ENCODE measurements around the gene AMZ2. TPM values are rescaled to one million over a fixed set of nuclear protein-coding genes. Genes with fewer than 3 reads are reported as not detected.
"Not testable (repeated sequence)": the region's sequence is repeated elsewhere in the genome, so short reads cannot be mapped to it uniquely, and the experiment has no call there.

AMZ2 gene
- total RNA-seq (ENCODE audit: low replicate concordance) = 68.8 and 75.6 TPM in 2 replicates
- long read RNA-seq, transcript AMZ2-202 (7 exons, 2,402 nt) = major isoform, 24 of 66 reads
- long read RNA-seq, transcript AMZ2-203 (8 exons, 1,378 nt) = minor isoform, 14 of 66 reads
- long read RNA-seq, partial matches to known transcripts = 2 of 66 reads
- long read RNA-seq, other reads (novel, unspliced or antisense) = 21 of 66 reads

- peaks cover 17% of the 10 kb centered on the region for H3K4me1 Mint-ChIP-seq (ENCODE audit: unreplicated experiment)
Measured at GRCh38 chr17:68247445-68248198, at the start of gene AMZ2. AMZ2 (plus strand) TSS chr17:68248043; CDS start chr17:68250188, 2,145 bp downstream.

GRCh38 chr17:68198931-68199836, 48.7 kb upstream of the AMZ2 start:
- Mint-ChIP-seq H3K4me1 (ENCODE audit: unreplicated experiment) (peaks cover 10% of the 10 kb centered on the region), H3K4me3 (peak overlapping the region; percentile 68), H3K9me3 (no peaks in the 10 kb centered on the region), H3K27ac (peak overlapping the region; percentile 53), H3K36me3 (no peaks in the 10 kb centered on the region), H3K27me3 (peaks cover 83% of the 10 kb centered on the region)
- TF ChIP-seq, protein P1, sequence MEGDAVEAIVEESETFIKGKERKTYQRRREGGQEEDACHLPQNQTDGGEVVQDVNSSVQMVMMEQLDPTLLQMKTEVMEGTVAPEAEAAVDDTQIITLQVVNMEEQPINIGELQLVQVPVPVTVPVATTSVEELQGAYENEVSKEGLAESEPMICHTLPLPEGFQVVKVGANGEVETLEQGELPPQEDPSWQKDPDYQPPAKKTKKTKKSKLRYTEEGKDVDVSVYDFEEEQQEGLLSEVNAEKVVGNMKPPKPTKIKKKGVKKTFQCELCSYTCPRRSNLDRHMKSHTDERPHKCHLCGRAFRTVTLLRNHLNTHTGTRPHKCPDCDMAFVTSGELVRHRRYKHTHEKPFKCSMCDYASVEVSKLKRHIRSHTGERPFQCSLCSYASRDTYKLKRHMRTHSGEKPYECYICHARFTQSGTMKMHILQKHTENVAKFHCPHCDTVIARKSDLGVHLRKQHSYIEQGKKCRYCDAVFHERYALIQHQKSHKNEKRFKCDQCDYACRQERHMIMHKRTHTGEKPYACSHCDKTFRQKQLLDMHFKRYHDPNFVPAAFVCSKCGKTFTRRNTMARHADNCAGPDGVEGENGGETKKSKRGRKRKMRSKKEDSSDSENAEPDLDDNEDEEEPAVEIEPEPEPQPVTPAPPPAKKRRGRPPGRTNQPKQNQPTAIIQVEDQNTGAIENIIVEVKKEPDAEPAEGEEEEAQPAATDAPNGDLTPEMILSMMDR (conservative IDR thresholded peaks at IDR 0.05) = no peak
- DNase-seq (ENCODE audit: extremely low spot score, unreplicated experiment) = no peak

More at GRCh38 chr17:68247445-68248198, at the start of gene AMZ2:
- DNase-seq (ENCODE audit: extremely low spot score, unreplicated experiment) = peak; percentile 98
- no peaks in the 10 kb centered on the region for H3K27me3 Mint-ChIP-seq
- TF ChIP-seq, protein P1 (conservative IDR thresholded peaks at IDR 0.05) = no peak
- H3K36me3 Mint-ChIP-seq = no peaks in the 10 kb centered on the region
- H3K27ac Mint-ChIP-seq = peak within 1 kb of the TSS; percentile 92
- peak within 1 kb of the TSS; percentile 92 for H3K4me3 Mint-ChIP-seq
- H3K9me3 Mint-ChIP-seq = no peaks in the 10 kb centered on the region

- peak overlapping the region; percentile 68 for H3K4me3 Mint-ChIP-seq
- peak; percentile 65 for DNase-seq (ENCODE audit: extremely low spot score, unreplicated experiment)
- H3K27me3 Mint-ChIP-seq = peaks cover 74% of the 10 kb centered on the region
- H3K27ac Mint-ChIP-seq = peak overlapping the region; percentile 53
- no peaks in the 10 kb centered on the region for H3K36me3 Mint-ChIP-seq
- H3K9me3 Mint-ChIP-seq = no peaks in the 10 kb centered on the region
- TF ChIP-seq, protein P1 (conservative IDR thresholded peaks at IDR 0.05) = no peak
- peaks cover 10% of the 10 kb centered on the region for H3K4me1 Mint-ChIP-seq (ENCODE audit: unreplicated experiment)
Measured at GRCh38 chr17:68199837-68200688, 47.8 kb upstream of the AMZ2 start.

DNA sequence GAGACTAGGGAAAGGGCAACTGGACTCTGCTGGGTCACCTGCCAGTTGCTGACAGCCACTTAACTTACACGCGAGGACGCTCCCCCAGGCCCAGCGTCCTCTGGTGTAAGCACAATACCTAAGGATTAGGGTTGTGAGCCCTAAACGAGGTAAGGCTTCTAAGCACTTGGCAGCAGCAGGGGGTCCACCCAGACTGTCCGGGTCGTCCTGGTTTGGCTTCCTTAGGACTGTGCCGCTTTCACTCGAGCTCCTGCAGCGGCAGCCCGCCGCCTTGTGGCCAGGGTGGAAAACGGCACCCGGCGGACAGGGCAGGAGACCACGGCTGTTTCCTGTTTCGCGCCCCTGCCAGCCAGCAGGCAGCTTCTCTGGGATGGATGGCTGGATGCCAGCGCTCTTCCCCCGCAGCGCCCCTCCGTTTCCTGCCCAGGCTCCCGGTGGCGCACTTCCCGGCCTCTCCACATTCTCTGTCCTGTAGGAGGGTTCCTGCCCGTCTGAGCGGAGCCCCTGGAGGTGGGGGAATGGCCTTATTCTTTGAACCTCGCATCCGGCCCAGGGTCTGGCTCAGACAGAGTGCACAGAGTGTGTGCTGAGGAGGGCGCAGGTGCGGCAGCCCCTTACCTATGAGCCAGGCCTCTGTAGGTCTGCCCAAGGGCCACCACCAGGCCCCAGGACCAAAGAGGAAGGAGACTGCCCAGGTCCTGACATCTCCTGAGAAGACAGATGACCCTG, 47.0 kb upstream of the AMZ2 start:
- DNase-seq (ENCODE audit: extremely low spot score, unreplicated experiment) = no peak
- Mint-ChIP-seq H3K4me1 (ENCODE audit: unreplicated experiment) (peaks cover 10% of the 10 kb centered on the region), H3K27me3 (peaks cover 66% of the 10 kb centered on the region), H3K27ac (no peak overlapping the region), H3K36me3 (no peaks in the 10 kb centered on the region), H3K9me3 (no peaks in the 10 kb centered on the region), H3K4me3 (peak overlapping the region; percentile 68)
- TF ChIP-seq, protein P1 (conservative IDR thresholded peaks at IDR 0.05) = peak; percentile 86

- H3K4me1 Mint-ChIP-seq (ENCODE audit: unreplicated experiment) = peaks cover 10% of the 10 kb centered on the region
- not testable (repeated sequence) for H3K9me3 Mint-ChIP-seq, H3K36me3 Mint-ChIP-seq, H3K4me3 Mint-ChIP-seq, H3K27ac Mint-ChIP-seq
- DNase-seq (ENCODE audit: extremely low spot score, unreplicated experiment) = peak; percentile 45
- H3K27me3 Mint-ChIP-seq = peaks cover 62% of the 10 kb centered on the region
Measured at GRCh38 chr17:68201418-68201771, 46.4 kb upstream of the AMZ2 start.

- H3K36me3 Mint-ChIP-seq; H3K27ac Mint-ChIP-seq; H3K9me3 Mint-ChIP-seq; DNase-seq (ENCODE audit: extremely low spot score, unreplicated experiment); H3K4me3 Mint-ChIP-seq: not testable (repeated sequence)
- Mint-ChIP-seq H3K27me3 (peaks cover 59% of the 10 kb centered on the region), H3K4me1 (ENCODE audit: unreplicated experiment) (peaks cover 15% of the 10 kb centered on the region)
Measured at GRCh38 chr17:68202321-68202720, 45.5 kb upstream of the AMZ2 start.

Data from type B pancreatic cell (in vitro differentiated cells).